ENCODE results near the gene EMX1.

Gene EMX1

DNA sequence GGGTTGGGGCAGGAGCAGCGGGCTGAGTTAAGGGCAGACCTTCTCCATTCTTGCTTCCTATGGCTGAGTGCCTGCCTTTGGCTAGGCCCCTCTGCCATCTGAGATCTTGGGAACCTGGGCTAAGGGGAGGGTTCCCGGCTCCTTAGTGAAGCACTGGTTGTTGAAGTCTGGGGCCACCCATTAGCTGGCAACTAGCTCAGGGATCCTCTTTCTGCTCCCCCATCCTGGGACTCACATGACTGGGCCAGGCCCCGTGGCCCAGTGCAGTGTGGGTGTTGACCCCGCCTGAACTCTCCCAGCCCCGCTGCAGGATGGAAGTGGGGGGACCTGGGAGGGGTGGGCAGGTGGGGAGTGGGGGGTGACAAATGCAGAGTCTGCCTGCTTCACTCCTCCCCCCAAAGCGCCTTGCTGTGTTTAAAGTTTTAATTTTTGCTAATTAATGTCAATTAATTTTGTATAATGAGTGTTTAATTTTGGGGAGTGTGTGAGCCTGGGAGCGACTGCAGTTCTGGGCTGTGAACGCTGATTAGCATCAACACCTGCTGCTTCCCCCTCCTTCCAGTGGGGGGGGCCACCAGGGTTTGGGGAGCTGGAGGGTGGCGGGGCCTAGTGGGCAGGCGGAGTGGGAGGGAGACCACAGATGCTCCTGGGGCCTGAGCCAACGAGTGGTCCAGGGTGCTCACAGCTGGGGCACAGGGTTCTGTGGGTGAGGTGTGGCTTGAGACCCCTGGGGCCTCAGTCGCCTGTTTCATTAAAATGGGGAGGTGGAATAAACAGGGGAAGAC lies 55.2 kb downstream of the EMX1 start:
- H3K4me3 ChIP-seq (ENCODE audit: low read length) = no peak overlapping the region
- TF ChIP-seq, protein P1, sequence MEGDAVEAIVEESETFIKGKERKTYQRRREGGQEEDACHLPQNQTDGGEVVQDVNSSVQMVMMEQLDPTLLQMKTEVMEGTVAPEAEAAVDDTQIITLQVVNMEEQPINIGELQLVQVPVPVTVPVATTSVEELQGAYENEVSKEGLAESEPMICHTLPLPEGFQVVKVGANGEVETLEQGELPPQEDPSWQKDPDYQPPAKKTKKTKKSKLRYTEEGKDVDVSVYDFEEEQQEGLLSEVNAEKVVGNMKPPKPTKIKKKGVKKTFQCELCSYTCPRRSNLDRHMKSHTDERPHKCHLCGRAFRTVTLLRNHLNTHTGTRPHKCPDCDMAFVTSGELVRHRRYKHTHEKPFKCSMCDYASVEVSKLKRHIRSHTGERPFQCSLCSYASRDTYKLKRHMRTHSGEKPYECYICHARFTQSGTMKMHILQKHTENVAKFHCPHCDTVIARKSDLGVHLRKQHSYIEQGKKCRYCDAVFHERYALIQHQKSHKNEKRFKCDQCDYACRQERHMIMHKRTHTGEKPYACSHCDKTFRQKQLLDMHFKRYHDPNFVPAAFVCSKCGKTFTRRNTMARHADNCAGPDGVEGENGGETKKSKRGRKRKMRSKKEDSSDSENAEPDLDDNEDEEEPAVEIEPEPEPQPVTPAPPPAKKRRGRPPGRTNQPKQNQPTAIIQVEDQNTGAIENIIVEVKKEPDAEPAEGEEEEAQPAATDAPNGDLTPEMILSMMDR (IDR thresholded peaks at IDR 0.05; ENCODE audit: insufficient read depth, low read depth, low read length, missing control alignments) = no peak
- no peak for DNase-seq (ENCODE audit: low read depth)

DNA sequence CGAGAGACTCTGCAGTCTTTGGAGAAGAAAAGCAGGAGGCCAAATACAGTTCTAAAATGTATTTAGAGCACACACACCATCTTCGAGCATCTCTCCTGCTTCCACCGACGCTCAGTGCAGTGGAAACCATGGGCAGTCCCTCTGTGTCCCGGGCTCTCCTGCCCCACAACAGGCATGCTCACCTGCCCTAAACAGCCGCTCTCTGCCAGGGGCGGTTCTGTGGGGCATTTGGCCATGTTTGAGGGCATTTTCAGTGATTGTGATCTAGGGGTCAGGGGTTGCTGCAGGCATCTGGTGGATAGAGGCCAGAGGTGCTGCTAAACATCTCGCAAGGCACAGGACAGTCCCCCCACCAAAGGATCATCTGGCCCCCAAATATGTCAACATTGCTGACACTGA lies 55.8 kb downstream of the EMX1 start:
- TF ChIP-seq, protein P1 (IDR thresholded peaks at IDR 0.05; ENCODE audit: insufficient read depth, low read depth, low read length, missing control alignments) = no peak

DNA sequence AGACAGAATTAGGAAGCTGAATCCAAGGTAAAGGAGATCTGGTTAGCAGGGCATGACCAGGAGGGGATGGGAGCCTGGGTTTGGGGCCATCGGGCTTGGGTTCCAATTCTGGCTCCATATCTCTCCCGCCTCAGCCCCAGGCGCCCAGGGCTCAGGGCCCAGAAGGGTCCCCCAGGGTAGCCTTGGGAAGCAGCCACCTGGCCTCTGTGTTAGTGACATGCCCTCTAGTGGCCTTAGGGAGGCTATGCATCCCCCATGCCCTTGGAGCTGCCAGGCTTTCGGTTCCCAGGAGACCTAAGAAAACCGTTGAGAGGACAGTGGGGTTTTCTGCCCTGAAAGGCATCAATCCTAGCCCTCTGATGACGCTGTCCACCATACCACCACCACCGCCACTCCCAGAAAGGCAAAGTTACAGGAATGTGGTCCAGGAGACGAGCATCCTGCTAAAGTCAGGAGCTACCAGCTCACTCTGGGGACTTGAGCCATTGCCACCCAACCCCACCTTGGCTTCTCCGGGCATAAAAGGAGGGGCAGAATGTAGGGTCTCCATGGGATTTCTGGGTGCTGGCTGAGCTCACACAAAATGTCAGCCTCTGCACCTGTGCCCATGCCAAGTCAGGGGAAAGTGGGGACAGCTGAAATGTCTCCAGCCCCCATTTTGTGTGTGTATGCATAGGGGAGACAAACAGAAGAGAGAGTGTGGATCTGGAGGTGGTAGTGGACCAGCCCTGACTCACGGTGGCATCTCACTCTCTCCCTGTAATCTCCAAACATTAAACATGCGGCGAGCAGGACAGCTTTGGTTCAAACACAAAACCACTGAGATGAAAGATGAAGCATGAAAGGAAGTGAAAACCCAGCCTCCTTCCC lies 56.5 kb downstream of the EMX1 start:
- no peak overlapping the region for H3K4me3 ChIP-seq (ENCODE audit: low read length)
- TF ChIP-seq, protein P1 (IDR thresholded peaks at IDR 0.05; ENCODE audit: insufficient read depth, low read depth, low read length, missing control alignments) = peak; percentile 95
- peak; percentile 69 for DNase-seq (ENCODE audit: low read depth)

More for the DNA sequence above, 55.8 kb downstream of the EMX1 start:
- DNase-seq (ENCODE audit: low read depth) = no peak
- H3K4me3 ChIP-seq (ENCODE audit: low read length) = no peak overlapping the region

DNA sequence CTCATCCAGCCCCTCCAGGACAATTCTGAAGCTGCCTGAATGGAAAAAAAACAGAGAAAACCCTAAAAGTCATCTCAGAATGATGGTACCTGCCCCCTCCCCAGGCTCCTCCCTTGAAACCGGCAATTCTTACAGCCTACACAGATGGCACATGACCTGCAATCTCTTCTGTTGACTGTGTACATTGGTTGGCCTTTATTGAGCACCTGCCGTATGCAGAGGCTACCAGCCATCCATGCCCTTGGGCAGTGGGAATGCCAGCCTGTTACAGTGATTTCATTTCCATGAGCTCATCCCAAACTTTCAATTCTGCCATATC lies 57.1 kb downstream of the EMX1 start:
- TF ChIP-seq, protein P1 (IDR thresholded peaks at IDR 0.05; ENCODE audit: insufficient read depth, low read depth, low read length, missing control alignments) = no peak

DNA sequence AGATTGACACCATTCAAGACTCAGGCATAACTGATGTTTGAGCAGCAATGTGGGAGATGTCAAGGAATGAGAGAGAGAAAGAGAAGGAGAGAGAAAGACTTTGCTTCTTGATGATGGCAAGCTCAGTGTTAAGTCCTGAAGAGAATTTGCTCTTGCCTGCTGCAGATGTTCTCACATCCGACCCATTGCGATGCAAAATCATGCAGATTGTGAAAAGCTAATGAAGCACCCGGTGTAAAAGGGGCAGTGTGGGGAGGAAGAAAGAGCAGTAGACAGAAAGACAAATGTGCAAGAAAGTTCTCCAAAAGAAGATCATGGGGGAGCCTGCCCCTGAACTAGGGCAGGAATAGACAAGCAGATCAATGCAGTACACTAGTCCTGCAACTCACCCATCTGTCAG lies 57.7 kb downstream of the EMX1 start:
- DNase-seq (ENCODE audit: low read depth) = no peak
- H3K4me3 ChIP-seq (ENCODE audit: low read length) = no peak overlapping the region
- TF ChIP-seq, protein P1 (IDR thresholded peaks at IDR 0.05; ENCODE audit: insufficient read depth, low read depth, low read length, missing control alignments) = no peak

More for the DNA sequence above, 57.1 kb downstream of the EMX1 start:
- no peak for DNase-seq (ENCODE audit: low read depth)
- H3K4me3 ChIP-seq (ENCODE audit: low read length) = no peak overlapping the region

DNA sequence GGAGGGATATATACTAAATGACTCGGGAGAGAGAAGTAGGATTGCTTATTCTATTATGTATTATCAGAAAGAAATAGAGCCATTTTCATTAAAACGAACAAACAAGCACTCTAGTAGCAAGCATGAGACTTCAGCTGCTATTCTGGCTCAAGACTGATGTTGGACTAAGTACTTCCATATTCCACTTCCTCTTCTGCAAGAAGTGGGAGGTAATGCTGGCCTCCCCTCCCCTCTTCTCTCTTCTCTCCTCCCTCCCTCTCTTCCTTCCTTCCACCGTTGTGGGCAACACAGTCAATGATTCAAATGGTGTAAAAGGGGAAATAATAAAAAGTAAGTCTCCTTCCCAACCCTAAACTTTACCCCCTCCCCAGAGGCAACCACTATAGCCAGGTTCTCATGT lies 62.6 kb downstream of the EMX1 start:
- no peak overlapping the region for H3K4me3 ChIP-seq (ENCODE audit: low read length)
- no peak for DNase-seq (ENCODE audit: low read depth)
- TF ChIP-seq, protein P1 (IDR thresholded peaks at IDR 0.05; ENCODE audit: insufficient read depth, low read depth, low read length, missing control alignments) = no peak

Measured in epithelial cell of esophagus (primary cell).